Fibroblast of upper back skin (primary cell): ENCODE measurements around the gene DSPP.

Experiments used
- DNase-seq: peaks from one replicate; pipeline ENCODE4 v3.0.0-alpha.2; 2013

The DSPP gene

GRCh38 chr4:87632469-87632868, 24.1 kb downstream of the DSPP start:
- DNase-seq: peak; percentile 2

- peak; percentile 56 for DNase-seq
Measured at GRCh38 chr4:87633243-87633642, 24.9 kb downstream of the DSPP start.

- DNase-seq: no peak
Measured at GRCh38 chr4:87644286-87644685, 36.0 kb downstream of the DSPP start.

GRCh38 chr4:87649980-87650379, 41.7 kb downstream of the DSPP start, which contains the start of gene DMP1:
Gene DMP1, plus strand, starts transcription at chr4:87650280. Its CDS starts 6,213 bp downstream, at chr4:87656493.
- DNase-seq: no peak

- no peak for DNase-seq
Measured at GRCh38 chr4:87650938-87651337, 42.6 kb downstream of the DSPP start.

- no peak for DNase-seq
Measured at GRCh38 chr4:87651941-87652340, 43.6 kb downstream of the DSPP start.

GRCh38 chr4:87654487-87655044, 46.2 kb downstream of the DSPP start:
- DNase-seq: no peak

GRCh38 chr4:87657525-87657924, 49.2 kb downstream of the DSPP start:
- DNase-seq: peak; percentile 49

GRCh38 chr4:87659247-87659931, 51.1 kb downstream of the DSPP start:
- peak; percentile 19 for DNase-seq

GRCh38 chr4:87662871-87663270, 54.5 kb downstream of the DSPP start:
- no peak for DNase-seq
